Smooth muscle cell (in vitro differentiated cells): ENCODE measurements around the gene MYOT. TPM values are rescaled to one million over a fixed set of nuclear protein-coding genes. Genes with fewer than 3 reads are reported as not detected.

Experiments used
- DNase-seq: peaks from one replicate; lab custom pipeline; 2025; ENCODE audit not compliant: unreplicated experiment; lab: John Stamatoyannopoulos, UW
- H2AFZ ChIP-seq: fragments of 200-600 bp; sonication (generic); 2 replicates; pipeline ENCODE4 v1.6.0; 2016; ENCODE audit warnings: antibody characterized with exemption, low read depth, mild to moderate bottlenecking
- H3F3A ChIP-seq: fragments of 200-600 bp; sonication (generic); 2 replicates; pipeline ENCODE4 v1.6.0; 2017; ENCODE audit warnings: antibody characterized with exemption, low read depth
- H3K27ac ChIP-seq: fragments of 200-600 bp; sonication (generic); 2 replicates; pipeline ENCODE4 v1.5.1; 2016; ENCODE audit warnings: low read depth, mild to moderate bottlenecking
- H3K27me3 ChIP-seq: fragments of 200-600 bp; sonication (generic); 2 replicates; pipeline ENCODE4 v1.6.1; 2016; ENCODE audit warnings: low read depth, mild to moderate bottlenecking
- H3K36me3 ChIP-seq: fragments of 200-600 bp; sonication (generic); 2 replicates; pipeline ENCODE4 v1.5.1; 2016; ENCODE audit warnings: low read depth
- H3K4me1 ChIP-seq: fragments of 200-600 bp; sonication (generic); 2 replicates; pipeline ENCODE4 v1.5.1; 2016; ENCODE audit warnings: low read depth
- H3K4me2 ChIP-seq: fragments of 200-600 bp; sonication (generic); 2 replicates; pipeline ENCODE4 v1.6.0; 2016; ENCODE audit warnings: mild to moderate bottlenecking
- H3K4me3 ChIP-seq: fragments of 200-600 bp; sonication (generic); 2 replicates; pipeline ENCODE4 v1.5.1; 2016; ENCODE audit warnings: mild to moderate bottlenecking
- H3K79me2 ChIP-seq: fragments of 200-600 bp; sonication (generic); 2 replicates; pipeline ENCODE4 v1.6.0; 2016; ENCODE audit warnings: low read depth, mild to moderate bottlenecking
- H3K9ac ChIP-seq: fragments of 200-600 bp; sonication (generic); 2 replicates; pipeline ENCODE4 v1.6.0; 2016; ENCODE audit warnings: low read depth
- H3K9me3 ChIP-seq: fragments of 200-600 bp; sonication (generic); replicated peaks from 2 replicates; pipeline ENCODE4 v1.5.1; 2016; ENCODE audit warnings: low read depth
- H4K20me1 ChIP-seq: fragments of 200-600 bp; sonication (generic); 2 replicates; pipeline ENCODE4 v1.6.0; 2016; ENCODE audit warnings: low read depth
- CTCF ChIP-seq: fragments of 200-600 bp; sonication (generic); IDR thresholded peaks from 2 replicates; pipeline ENCODE4 v1.5.1; 2017; ENCODE audit warnings: borderline replicate concordance, mild to moderate bottlenecking, antibody characterized with exemption; ENCODE audit not compliant: insufficient read depth, poor library complexity, severe bottlenecking
- WGBS: methylation state at CpG from one replicate; pipeline ENCODE4 v1.1.7; 2016; ENCODE audit warnings: low lambda C conversion rate; 5-methylcytosine and 5-hydroxymethylcytosine counted together
- polyA plus RNA-seq: library from polyadenylated mRNA; unstranded; fragments of >200 nt; fragmentation: Nextera tagmentation; extraction: Ambion mirVana; gene quantifications from 2 replicates; pipeline ENCODE4 v1.2.1, GENCODE V29; 2016
- total RNA-seq: library from RNA; depleted of rRNA; stranded (reverse); fragments of >200 nt; gene quantifications from 2 replicates; pipeline ENCODE4 v1.2.3, GENCODE V29; 2014

MYOT gene
- total and polyA plus RNA-seq, 2 experiments from 2014 or later = 0.29 TPM; not detected in 1

- no peak for DNase-seq
- Histone ChIP-seq H2AFZ (no peak overlapping the region), H4K20me1 (no peaks in the 10 kb centered on the region), H3K9me3 (no peaks in the 10 kb centered on the region), H3K4me2 (peak overlapping the region; percentile 20), H3K36me3 (no peaks in the 10 kb centered on the region), H3F3A (no peaks in the 10 kb centered on the region), H3K4me3 (no peak overlapping the region), H3K79me2 (no peaks in the 10 kb centered on the region), H3K27ac (no peak overlapping the region), H3K27me3 (no peaks in the 10 kb centered on the region), H3K4me1 (peaks cover 5% of the 10 kb centered on the region), H3K9ac (no peak overlapping the region)
- 44% methylated on average over 4 of the region's 4 CpGs for WGBS
- TF ChIP-seq CTCF = no peak
Measured at GRCh38 chr5:137923856-137924255, 56.2 kb downstream of the MYOT start.

DNA sequence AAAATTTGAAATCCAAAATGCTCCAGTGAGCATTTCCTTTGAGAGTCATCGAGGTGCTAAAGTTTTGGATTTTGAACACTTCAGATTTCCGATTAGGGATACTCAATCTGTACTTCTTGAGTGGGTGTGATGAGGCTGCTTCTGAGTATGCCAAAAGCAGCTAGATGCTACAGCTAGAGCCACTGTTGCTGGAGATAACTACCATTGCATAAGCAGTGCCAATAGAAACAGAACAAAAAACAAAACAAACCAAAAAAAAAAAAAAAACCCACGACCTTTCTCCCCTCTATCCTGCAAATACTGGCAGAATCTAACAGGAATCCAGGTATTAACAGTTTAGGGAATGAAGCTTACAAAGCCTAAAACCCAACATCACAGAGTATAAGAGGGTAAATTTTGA is 65.1 kb downstream of the MYOT start:
- Histone ChIP-seq H3K4me2 (no peak overlapping the region), H3K9me3 (no peaks in the 10 kb centered on the region), H4K20me1 (no peaks in the 10 kb centered on the region), H2AFZ (no peak overlapping the region), H3K4me1 (no peaks in the 10 kb centered on the region), H3K27ac (no peak overlapping the region), H3K4me3 (no peak overlapping the region), H3F3A (no peaks in the 10 kb centered on the region), H3K9ac (no peak overlapping the region), H3K36me3 (peaks cover 2% of the 10 kb centered on the region), H3K79me2 (no peaks in the 10 kb centered on the region), H3K27me3 (no peaks in the 10 kb centered on the region)
- TF ChIP-seq CTCF = no peak
- 88% methylated on average over 3 of the region's 3 CpGs for WGBS
- no peak for DNase-seq

DNA sequence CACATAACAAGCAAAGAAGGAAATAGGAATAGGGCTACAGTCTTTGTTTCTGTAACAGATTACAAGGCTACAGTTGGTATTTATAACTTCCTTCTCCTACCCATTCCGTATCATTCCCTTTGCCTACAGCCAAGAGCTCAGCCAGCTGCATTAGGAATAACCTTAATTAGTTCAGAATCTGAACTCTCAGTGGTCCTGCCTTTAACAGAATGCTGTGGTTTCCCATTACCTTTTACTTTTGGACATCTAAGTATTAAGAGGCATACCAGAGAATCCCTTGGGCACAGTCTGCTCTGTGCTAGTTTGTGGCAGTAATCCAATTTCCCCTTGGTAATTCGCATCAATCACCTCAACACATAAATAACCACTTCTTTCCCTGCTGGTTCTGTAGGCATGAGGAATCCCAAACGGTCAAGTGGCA is 65.8 kb downstream of the MYOT start:
- no peak for TF ChIP-seq CTCF
- H2AFZ ChIP-seq = no peak overlapping the region
- H3K27me3 ChIP-seq = no peaks in the 10 kb centered on the region
- no peaks in the 10 kb centered on the region for H3K79me2 ChIP-seq
- H3F3A ChIP-seq = no peaks in the 10 kb centered on the region
- no peaks in the 10 kb centered on the region for H3K4me1 ChIP-seq
- H3K27ac ChIP-seq = no peak overlapping the region
- H3K4me3 ChIP-seq = no peak overlapping the region
- WGBS = 63% methylated on average over 3 of the region's 3 CpGs
- H4K20me1 ChIP-seq = no peaks in the 10 kb centered on the region
- DNase-seq = no peak
- H3K4me2 ChIP-seq = no peak overlapping the region
- peaks cover 2% of the 10 kb centered on the region for H3K36me3 ChIP-seq
- no peak overlapping the region for H3K9ac ChIP-seq
- H3K9me3 ChIP-seq = no peaks in the 10 kb centered on the region

DNA sequence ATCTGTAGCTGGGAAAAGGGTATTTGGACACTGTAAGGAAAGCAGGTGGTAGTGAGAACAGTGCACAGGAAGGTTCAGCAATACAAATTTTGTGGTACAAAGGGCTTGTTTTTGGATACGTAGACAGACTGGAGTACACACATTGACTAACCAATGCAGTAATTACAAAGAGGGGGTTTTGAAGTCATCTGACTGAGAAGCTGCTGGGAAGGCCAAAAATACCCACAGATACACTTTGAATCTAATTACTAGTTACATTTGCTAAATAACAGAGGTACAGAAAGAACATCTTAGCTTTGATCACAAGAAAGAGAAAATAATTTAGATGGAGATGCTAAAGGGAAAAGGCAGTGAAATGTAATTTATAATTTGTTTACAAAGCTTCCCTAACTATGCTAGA is 67.5 kb downstream of the MYOT start:
- Histone ChIP-seq H3K79me2 (no peaks in the 10 kb centered on the region), H4K20me1 (no peaks in the 10 kb centered on the region), H3K9ac (no peak overlapping the region), H2AFZ (no peak overlapping the region), H3K36me3 (peaks cover 3% of the 10 kb centered on the region), H3K27me3 (no peaks in the 10 kb centered on the region), H3K4me2 (no peak overlapping the region), H3K4me1 (no peaks in the 10 kb centered on the region), H3K4me3 (no peak overlapping the region), H3K27ac (no peak overlapping the region), H3F3A (no peaks in the 10 kb centered on the region), H3K9me3 (no peaks in the 10 kb centered on the region)
- TF ChIP-seq CTCF = no peak
- 88% methylated on average over 1 of the region's 1 CpG for WGBS
- DNase-seq = no peak
